NK-92 treated with Interleukin-12 subunit alpha and Interleukin-12 subunit beta, amount 100 ng/mL, for 24 hours (cell line): Measurements from ENCODE around the gene ZNF486.
"Not testable (repeated sequence)": the region's sequence is repeated elsewhere in the genome, so short reads cannot be mapped to it uniquely, and the experiment has no call there.

Experiments used
- DNase-seq: peaks from one replicate; lab custom pipeline; 2025; lab: John Stamatoyannopoulos, UW

ZNF486 gene

DNA sequence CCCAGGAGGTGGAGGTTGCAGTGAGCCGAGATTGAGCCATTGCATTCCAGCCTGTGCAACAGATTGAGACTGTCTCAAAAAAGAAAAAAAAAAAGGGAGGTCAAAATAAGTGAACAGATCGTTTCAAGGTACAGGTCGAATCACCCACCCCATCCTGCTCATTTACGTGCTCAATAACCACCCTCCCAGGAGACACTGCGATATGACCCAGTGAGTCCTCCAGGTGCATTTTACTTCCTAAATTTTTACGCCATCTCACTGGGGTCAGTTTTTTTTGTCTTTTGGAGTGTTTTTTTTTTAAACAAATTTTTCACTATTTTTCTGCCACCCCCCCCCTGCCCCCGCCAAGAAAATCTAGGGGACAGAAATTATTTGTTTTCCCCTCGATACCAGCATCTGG is 68.1 kb downstream of the ZNF486 start:
- DNase-seq, result no peak

DNA sequence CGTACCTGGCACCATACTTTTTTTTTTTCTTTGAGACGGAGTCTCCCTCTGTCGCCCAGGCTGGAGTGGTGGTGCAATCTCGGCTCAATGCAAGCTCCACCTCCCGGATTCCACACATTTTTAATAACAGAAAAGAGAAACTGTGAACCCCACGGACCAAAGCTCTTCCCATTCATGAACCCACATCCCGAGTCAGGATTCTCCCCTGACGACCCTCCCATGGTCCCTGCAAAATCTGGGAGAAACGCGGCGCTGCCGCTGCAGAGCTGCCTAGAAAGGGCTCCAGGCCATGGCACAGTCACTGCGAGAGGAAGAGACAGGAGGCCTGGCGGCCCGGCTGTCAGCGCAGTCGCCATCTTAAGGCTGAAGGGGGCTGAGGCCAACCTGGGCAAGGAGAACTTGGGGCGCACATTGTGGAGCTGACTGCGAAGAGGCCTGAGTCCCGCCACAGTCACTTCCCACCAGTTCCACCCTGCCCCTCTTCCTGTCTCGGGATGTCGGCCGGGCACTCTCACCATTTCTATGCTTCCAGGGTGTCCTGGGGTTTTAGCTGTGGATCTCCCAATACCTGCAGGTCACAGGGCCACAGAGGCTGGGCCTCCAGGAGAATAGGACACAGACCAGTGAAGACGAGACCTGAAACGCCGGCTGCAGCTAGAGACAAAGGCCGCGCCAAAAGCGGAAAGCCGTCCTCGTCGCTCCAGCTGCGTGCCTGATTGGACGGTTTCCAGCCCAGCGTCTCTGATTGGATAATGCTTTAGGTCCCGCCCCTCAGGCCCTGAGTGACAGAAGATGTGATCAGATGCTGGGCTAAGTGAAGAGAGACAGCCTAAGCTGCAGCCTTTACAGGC is 71.0 kb downstream of the ZNF486 start:
- no peak for DNase-seq

DNA sequence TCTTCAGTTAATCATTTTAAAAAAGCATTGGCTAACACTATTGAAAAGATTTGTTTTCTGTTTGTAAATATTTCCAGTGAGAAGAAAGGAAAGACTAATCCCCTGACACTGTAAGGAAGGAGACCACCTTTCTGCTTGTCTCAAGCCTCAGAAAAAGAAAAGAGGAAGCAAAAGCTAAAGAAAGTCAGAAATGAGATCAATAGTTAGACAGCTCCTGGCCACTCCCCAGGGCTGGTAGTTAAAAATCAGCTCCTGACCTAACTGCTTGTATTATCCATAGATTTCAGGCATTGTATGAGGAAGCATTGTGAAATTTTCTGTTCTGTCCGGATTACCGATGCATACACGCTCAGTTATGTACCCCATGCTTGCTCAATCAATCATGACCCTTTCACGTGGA is 76.6 kb downstream of the ZNF486 start:
- DNase-seq, result no peak

DNA sequence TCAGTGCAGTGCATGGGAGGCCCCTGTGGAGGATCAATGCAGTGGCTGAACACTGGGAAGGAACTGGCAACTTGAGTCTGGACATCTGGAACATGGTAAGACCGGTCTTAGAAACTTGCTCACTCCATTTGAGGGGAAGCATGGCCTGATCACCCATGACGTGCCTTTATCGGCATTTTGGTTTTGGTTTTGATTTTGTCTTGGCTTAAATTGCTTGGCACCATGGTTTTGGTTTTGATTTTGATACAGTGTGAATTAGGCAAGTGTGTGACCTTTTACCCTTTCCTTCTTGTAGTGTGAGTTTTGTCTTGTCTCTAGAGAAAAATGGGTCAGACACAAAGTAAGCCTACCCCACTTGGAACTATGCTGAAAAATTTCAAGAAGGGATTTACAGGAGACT is 77.3 kb downstream of the ZNF486 start:
- DNase-seq, result no peak

DNA sequence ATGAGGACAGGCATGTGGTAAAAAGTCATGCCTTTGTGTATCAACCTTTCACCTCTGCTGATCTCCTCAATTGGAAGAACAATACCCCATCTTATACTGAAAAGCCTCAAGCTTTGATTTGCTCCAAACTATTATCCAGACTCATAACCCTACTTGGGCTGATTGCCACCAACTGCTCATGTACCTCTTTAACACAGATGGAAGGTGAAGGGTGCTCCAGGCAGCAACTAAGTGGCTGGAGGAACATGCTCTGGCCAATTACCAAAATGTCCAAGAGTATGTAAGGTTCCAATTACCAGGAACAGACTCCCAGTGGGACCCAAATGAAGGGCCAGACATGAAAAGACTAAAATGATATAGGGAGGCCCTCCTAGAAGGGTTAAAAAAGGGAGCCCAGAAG is 78.3 kb downstream of the ZNF486 start:
- DNase-seq, result no peak

DNA sequence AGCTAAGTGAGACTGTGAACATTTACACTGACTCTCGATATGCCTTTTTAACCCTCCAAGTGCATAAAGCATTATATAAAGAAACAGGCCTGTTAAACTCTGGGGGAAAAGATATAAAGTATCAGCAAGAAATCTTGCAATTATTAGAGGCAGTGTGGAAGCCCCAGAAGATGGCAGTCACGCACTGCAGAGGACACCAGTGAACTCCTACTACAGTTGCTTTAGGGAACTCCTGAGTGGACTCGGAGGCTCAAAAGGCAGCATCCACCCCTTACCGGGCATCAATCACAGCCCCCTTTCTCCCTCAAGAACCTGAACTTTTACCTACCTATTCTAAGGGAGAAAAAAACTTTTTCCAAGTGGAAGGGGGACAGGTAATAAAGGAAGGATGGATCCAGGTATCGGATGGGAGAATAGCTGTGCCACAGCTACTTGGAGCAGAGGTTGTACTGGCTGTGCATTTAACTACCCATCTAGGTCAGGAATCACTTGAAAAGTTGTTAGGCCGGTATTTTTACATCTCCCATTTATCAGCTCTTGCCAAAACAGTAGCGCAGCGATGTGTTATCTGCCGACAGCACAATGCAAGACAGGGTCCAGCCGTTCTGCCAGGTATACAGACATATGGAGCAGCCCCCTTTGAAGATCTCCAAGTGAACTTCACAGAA is 80.1 kb downstream of the ZNF486 start:
- no peak for DNase-seq

DNA sequence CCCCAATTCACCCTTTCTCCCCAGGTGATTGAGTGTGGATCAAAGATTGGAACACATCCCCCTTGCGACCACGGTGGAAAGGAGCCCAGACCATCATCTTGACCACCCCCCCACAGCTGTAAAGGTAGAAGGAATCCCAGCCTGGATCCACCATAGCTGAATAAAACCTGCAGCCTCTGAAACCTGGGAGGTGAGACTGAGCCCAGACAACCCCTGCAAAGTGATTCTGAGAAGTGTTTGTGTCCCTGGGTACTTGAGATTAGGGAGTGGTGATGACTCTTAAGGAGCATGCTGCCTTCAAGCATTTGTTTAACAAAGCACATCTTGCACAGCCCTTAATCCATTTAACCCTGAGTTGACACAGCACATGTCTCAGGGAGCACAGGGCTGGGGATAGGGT is 81.2 kb downstream of the ZNF486 start:
- not testable (repeated sequence) for DNase-seq
